ENCODE measurements around the gene PTRH1.
A peak's percentile ranks its signal among the peaks of the same experiment; 100 is the strongest.

The PTRH1 gene

DNA sequence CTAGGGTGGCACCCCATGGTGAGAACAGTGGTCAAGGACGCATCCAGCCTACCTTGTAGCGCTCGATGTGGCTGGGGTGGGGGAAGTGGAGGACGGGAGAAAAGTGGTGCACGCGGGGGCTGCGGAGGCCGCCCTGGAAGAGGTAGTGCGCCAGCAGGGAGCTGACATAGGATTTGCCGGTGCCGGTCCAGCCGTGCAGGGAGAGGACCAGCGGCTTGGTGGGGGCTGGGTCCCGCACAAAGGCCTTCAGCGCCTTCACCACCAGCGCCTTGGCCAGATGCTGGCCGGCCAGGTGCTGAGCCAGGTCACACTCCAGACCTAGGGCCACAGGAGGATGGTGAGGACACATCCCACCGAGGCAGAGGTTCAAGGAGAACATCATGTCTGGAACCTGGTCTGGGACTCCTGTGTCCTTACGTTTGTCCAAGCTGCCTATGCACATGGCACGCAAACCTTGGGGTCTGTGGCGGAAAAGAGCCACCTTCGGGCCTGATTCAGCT, 18.8 kb upstream of the PTRH1 start:
- H3K4me3 Mint-ChIP-seq, result peak overlapping the region; percentile 68 to 76
- H3K27ac Mint-ChIP-seq, result peak overlapping the region; percentile 88 to 98
- DNase-seq (no peak), ATAC-seq (replicated peaks) (no peak)
- H3K36me3 Mint-ChIP-seq (ENCODE audit: insufficient read depth), result peaks cover 46% of the 10 kb centered on the region
- H3K4me1 Mint-ChIP-seq (ENCODE audit: low read depth in 2 of 2), result peaks cover 10 to 15% of the 10 kb centered on the region in 2 donors
- no peaks in the 10 kb centered on the region for H3K27me3 Mint-ChIP-seq
- no peaks in the 10 kb centered on the region for H3K9me3 Mint-ChIP-seq

DNA sequence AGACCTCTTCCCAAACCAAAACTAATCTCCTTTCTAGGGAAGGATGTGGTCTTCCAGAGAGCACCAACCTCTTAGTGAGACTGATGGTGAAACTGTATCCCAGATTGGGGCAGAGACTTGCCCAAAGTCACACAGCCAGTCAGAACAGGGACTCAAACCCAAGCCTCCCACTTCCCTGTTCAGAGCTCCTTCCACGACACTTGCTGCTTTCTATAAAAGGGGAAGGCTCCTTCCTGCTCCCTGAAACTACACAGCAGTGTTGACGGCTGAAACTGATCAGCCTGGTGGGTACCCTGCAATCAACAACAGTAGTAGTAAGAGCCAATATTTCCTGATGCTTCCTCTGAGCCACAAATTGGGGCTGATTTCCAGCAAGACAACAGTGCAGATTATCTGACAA, 18.2 kb upstream of the PTRH1 start:
- Mint-ChIP-seq H3K4me3 (peak overlapping the region in 1 of 2 donors; percentile 68), H3K27ac (peak overlapping the region; percentile 88 to 98), H3K27me3 (no peaks in the 10 kb centered on the region), H3K9me3 (no peaks in the 10 kb centered on the region), H3K4me1 (ENCODE audit: low read depth in 2 of 2) (peaks cover 10 to 15% of the 10 kb centered on the region in 2 donors), H3K36me3 (ENCODE audit: insufficient read depth) (peaks cover 40% of the 10 kb centered on the region)
- DNase-seq (no peak), ATAC-seq (replicated peaks) (no peak)

GRCh38 chr9:127732444-127732843, 17.0 kb upstream of the PTRH1 start:
- no peak overlapping the region for H3K27ac Mint-ChIP-seq

GRCh38 chr9:127731938-127732337, 16.5 kb upstream of the PTRH1 start:
- DNase-seq, result no peak
- no peak overlapping the region for H3K4me3 Mint-ChIP-seq
- H3K36me3 Mint-ChIP-seq (ENCODE audit: insufficient read depth), result peaks cover 25% of the 10 kb centered on the region
- H3K27ac Mint-ChIP-seq, result peak overlapping the region in 1 of 2 donors; percentile 51
- no peak for ATAC-seq (replicated peaks)
- H3K9me3 Mint-ChIP-seq, result no peaks in the 10 kb centered on the region
- H3K27me3 Mint-ChIP-seq, result no peaks in the 10 kb centered on the region
- H3K4me1 Mint-ChIP-seq (ENCODE audit: low read depth in 2 of 2), result peaks cover 10 to 15% of the 10 kb centered on the region in 2 donors

More at GRCh38 chr9:127732444-127732843, 17.0 kb upstream of the PTRH1 start:
- Mint-ChIP-seq H3K4me1 (ENCODE audit: low read depth in 2 of 2) (peaks cover 10 to 15% of the 10 kb centered on the region in 2 donors), H3K4me3 (no peak overlapping the region), H3K36me3 (ENCODE audit: insufficient read depth) (peaks cover 29% of the 10 kb centered on the region), H3K9me3 (no peaks in the 10 kb centered on the region), H3K27me3 (no peaks in the 10 kb centered on the region)
- ATAC-seq (replicated peaks), result no peak
- no peak for DNase-seq

- Mint-ChIP-seq H3K36me3 (ENCODE audit: insufficient read depth) (peaks cover 24% of the 10 kb centered on the region), H3K9me3 (no peaks in the 10 kb centered on the region), H3K4me3 (no peak overlapping the region), H3K27ac (no peak overlapping the region), H3K4me1 (ENCODE audit: low read depth in 2 of 2) (peaks cover 10 to 15% of the 10 kb centered on the region in 2 donors), H3K27me3 (no peaks in the 10 kb centered on the region)
- ATAC-seq (replicated peaks) (no peak), DNase-seq (no peak)
Observed at GRCh38 chr9:127730799-127731410, 15.4 kb upstream of the PTRH1 start.

DNA sequence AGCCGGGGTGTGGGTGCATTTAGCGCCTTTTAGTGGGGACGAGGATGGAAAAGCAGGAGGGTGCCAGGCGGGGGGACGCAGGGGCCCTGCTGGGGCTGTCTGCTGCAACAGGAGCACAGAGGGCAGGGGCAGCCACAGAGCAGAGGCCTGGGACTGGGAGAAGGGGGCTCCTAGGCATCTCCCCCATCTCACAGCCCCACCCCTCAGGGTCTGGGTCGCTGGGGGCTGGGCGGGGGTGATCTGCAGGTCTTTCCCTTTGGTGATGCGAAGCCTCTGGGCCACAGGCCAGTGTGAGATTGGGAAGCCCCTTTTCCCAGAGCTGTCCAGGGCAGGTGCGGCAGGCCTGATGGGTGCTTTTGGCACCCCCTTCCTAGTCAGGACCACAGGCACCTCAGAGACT, 14.8 kb upstream of the PTRH1 start:
- Mint-ChIP-seq H3K27me3 (no peaks in the 10 kb centered on the region), H3K36me3 (ENCODE audit: insufficient read depth) (peaks cover 21% of the 10 kb centered on the region), H3K9me3 (no peaks in the 10 kb centered on the region), H3K4me1 (ENCODE audit: low read depth in 2 of 2) (peaks cover 7 to 12% of the 10 kb centered on the region in 2 donors), H3K4me3 (no peak overlapping the region), H3K27ac (peak overlapping the region in 1 of 2 donors; percentile 72)
- ATAC-seq (replicated peaks) (no peak), DNase-seq (no peak)

DNA sequence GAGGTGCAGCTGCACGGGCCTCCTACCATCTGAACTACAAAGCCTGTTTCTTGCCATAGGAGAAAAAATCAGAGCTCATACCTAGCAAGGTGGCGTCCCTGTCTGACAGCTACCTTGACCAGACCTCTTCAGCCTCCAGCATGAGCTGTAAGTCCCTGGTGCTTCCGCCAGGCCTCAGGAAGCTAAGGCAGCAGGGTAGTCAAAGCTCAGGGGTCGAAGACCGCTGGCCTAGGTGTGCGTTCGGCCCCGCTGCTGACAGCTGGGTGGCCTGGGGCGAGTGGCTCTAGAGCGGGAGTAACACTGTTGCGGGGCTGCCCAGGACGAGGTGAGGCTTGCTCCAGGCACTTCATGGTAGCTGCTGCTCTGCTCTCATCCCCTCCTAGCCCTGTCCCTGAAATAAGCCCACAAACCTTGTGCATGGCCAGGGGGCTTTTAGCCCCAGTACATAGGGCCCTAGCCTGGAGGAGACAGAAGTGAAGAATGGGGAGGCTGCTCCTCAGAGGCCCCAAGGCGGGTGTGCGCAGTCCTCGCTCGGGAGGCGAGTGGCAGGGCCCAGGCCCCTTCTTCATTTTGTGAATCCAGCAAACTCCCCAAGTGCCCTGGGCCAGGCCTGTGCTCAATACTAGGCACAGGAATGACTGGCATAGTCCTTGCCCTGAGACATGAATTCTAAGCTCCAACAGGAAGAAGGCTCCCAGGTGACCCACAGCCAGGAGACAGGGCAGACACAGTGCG, 14.2 kb upstream of the PTRH1 start:
- Mint-ChIP-seq H3K9me3 (no peaks in the 10 kb centered on the region), H3K4me1 (ENCODE audit: low read depth in 2 of 2) (peaks cover 7 to 12% of the 10 kb centered on the region in 2 donors), H3K27ac (peak overlapping the region in 1 of 2 donors; percentile 72), H3K27me3 (no peaks in the 10 kb centered on the region), H3K4me3 (no peak overlapping the region), H3K36me3 (ENCODE audit: insufficient read depth) (peaks cover 19% of the 10 kb centered on the region)
- DNase-seq (no peak), ATAC-seq (replicated peaks) (no peak)

DNA sequence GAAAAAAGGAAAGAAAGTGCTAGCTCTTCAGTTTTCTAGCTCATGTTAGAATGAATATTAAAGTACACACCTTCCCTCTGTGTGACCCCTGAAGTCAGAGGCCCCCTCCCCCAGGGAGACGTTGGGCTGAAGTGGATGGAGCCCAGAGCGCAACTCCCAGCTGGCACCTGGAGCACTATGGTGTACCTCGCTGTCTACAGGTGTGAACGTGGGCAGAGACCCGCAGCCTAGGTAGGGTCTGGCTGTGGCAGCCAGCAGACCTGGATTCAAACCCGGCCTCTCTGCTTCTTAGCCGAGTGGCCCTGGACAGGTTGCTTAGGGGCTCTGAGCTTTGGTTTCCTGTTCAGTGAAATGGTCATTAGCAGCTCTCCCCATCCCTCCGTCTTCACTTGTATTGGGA, 13.3 kb upstream of the PTRH1 start:
- Mint-ChIP-seq H3K36me3 (ENCODE audit: insufficient read depth) (peaks cover 19% of the 10 kb centered on the region), H3K27ac (peak overlapping the region in 1 of 2 donors; percentile 72), H3K4me1 (ENCODE audit: low read depth in 2 of 2) (peaks cover 4 to 7% of the 10 kb centered on the region in 2 donors)

GRCh38 chr9:127726871-127727270, 11.4 kb upstream of the PTRH1 start:
- peak overlapping the region in 1 of 2 donors; percentile 61 for H3K27ac Mint-ChIP-seq
- no peak overlapping the region for H3K4me3 Mint-ChIP-seq
- no peak for ATAC-seq (replicated peaks)
- no peaks in the 10 kb centered on the region for H3K9me3 Mint-ChIP-seq
- H3K36me3 Mint-ChIP-seq (ENCODE audit: insufficient read depth), result peaks cover 15% of the 10 kb centered on the region
- peaks cover 4% of the 10 kb centered on the region in 2 donors for H3K4me1 Mint-ChIP-seq (ENCODE audit: low read depth in 2 of 2)
- H3K27me3 Mint-ChIP-seq, result no peaks in the 10 kb centered on the region
- no peak for DNase-seq

More for the DNA sequence above, 13.3 kb upstream of the PTRH1 start:
- no peaks in the 10 kb centered on the region for H3K9me3 Mint-ChIP-seq
- H3K4me3 Mint-ChIP-seq, result no peak overlapping the region
- no peaks in the 10 kb centered on the region for H3K27me3 Mint-ChIP-seq
- ATAC-seq (replicated peaks), result no peak
- DNase-seq, result no peak

DNA sequence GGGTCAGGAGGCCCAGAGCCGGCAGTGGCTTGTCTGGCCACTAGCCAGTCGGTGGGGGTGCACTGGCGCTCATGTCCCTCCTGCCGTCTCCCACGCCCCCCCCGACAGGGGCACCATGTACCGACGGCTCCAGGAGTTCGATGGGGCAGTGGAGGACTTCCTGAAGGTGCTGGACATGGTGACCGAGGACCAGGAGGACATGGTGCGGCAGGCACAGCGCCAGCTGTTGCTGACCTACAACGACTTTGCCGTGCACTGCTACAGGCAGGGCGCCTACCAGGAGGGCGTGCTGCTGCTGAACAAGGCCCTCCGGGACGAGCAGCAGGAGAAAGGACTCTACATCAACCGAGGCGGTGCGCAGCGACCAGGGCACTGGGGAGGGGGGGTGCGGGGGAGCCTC, 8.5 kb upstream of the PTRH1 start:
- Mint-ChIP-seq H3K4me3 (no peak overlapping the region), H3K36me3 (ENCODE audit: insufficient read depth) (peaks cover 14% of the 10 kb centered on the region), H3K27ac (peak overlapping the region in 1 of 2 donors; percentile 46), H3K4me1 (ENCODE audit: low read depth in 2 of 2) (peaks cover 28 to 29% of the 10 kb centered on the region in 2 donors), H3K9me3 (no peaks in the 10 kb centered on the region), H3K27me3 (no peaks in the 10 kb centered on the region)
- no peak for DNase-seq
- no peak for ATAC-seq (replicated peaks)

GRCh38 chr9:127723444-127723843, 8.0 kb upstream of the PTRH1 start:
- Mint-ChIP-seq H3K4me1 (ENCODE audit: low read depth in 2 of 2) (peaks cover 28 to 29% of the 10 kb centered on the region in 2 donors), H3K4me3 (no peak overlapping the region), H3K27ac (peak overlapping the region; percentile 10 to 46), H3K9me3 (no peaks in the 10 kb centered on the region), H3K36me3 (ENCODE audit: insufficient read depth) (peaks cover 14% of the 10 kb centered on the region), H3K27me3 (no peaks in the 10 kb centered on the region)
- DNase-seq (no peak), ATAC-seq (replicated peaks) (no peak)

GRCh38 chr9:127723013-127723412, 7.5 kb upstream of the PTRH1 start:
- Mint-ChIP-seq H3K27me3 (no peaks in the 10 kb centered on the region), H3K4me3 (no peak overlapping the region), H3K4me1 (ENCODE audit: low read depth in 2 of 2) (peaks cover 28 to 29% of the 10 kb centered on the region in 2 donors), H3K9me3 (no peaks in the 10 kb centered on the region), H3K27ac (peak overlapping the region; percentile 10 to 20), H3K36me3 (ENCODE audit: insufficient read depth) (peaks cover 14% of the 10 kb centered on the region)
- no peak for ATAC-seq (replicated peaks)
- DNase-seq, result no peak

DNA sequence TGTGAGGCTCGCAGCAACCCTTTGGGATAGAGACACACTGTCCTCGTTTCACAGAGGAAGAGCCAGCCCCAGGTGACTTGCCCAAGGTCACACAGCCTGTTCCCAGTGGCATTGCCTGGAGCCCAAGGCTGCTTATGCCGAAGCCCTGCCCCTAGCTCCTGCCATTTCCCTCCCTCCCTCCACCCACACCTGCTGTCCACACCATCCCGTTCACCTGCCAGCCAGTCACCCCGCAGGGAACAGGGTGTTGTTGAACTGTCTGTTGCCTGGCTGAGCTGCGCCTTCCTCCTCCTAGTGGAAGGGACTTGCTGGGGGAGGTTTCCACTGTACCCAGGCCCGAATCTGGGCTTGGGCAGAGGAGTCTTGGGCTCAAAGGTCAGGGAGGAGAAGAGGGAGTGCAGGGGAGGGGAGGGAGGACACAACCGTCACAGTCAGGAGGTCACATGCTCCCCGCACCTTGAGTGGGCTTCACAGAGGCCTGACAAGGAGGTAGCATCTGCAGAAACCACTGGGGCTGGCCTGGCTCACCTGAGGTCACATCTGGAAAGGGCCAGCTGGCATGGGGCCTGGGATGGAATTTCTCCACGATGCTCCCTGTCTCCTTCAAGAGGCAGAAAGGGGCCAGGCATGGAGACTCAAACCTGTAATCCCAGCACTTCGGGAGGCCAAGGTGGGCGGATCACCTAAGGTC, 6.7 kb upstream of the PTRH1 start:
- Mint-ChIP-seq H3K36me3 (ENCODE audit: insufficient read depth) (peaks cover 14% of the 10 kb centered on the region), H3K27ac (peak overlapping the region; percentile 80 to 93), H3K9me3 (no peaks in the 10 kb centered on the region), H3K27me3 (no peaks in the 10 kb centered on the region), H3K4me3 (peak overlapping the region; percentile 74 to 77), H3K4me1 (ENCODE audit: low read depth in 2 of 2) (peaks cover 30 to 32% of the 10 kb centered on the region in 2 donors)
- ATAC-seq (replicated peaks) (no peak), DNase-seq (no peak)
